ENCODE results near the gene NPTXR.

DNA sequence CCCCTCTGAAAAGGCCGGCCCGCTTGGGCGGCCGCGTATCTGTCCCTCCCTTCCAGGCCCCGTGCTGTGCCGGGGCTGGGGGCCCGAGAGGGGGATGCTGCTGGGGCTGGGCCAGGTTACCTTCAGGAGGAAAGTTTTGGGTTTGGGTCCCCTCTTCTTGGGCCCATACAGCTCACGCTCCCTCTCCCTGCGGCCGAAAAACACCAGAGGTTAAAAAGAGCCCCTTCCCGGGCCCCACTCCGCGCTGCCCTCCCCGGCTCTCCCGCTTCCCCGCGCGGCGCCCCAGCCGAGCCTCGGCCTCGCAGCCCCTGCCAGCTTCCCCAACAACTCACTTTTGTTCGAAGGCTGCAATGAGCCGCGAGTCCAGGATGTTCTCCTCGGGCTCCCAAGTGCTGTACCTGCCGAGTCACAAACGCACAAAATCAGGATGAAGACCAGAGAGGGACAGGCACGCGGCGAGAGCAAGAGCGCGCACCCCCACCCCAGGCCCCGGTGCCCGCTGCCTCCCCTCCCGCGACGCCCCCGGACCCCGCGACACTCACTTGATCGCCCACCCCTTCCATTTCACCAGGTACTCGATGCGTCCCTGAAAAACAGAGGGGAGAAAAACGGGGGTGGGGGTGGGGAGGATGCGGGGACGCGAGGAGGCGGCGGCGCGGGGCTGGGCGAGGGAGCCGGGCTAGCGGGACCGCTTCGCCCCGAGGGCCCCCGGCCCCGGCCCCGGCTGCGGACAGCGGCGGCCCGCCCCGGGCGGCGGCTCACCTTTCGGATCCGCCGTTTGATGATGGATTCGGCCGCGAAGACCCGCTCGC is 27.7 kb upstream of the NPTXR start:
- TF ChIP-seq, protein P1, sequence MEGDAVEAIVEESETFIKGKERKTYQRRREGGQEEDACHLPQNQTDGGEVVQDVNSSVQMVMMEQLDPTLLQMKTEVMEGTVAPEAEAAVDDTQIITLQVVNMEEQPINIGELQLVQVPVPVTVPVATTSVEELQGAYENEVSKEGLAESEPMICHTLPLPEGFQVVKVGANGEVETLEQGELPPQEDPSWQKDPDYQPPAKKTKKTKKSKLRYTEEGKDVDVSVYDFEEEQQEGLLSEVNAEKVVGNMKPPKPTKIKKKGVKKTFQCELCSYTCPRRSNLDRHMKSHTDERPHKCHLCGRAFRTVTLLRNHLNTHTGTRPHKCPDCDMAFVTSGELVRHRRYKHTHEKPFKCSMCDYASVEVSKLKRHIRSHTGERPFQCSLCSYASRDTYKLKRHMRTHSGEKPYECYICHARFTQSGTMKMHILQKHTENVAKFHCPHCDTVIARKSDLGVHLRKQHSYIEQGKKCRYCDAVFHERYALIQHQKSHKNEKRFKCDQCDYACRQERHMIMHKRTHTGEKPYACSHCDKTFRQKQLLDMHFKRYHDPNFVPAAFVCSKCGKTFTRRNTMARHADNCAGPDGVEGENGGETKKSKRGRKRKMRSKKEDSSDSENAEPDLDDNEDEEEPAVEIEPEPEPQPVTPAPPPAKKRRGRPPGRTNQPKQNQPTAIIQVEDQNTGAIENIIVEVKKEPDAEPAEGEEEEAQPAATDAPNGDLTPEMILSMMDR (IDR thresholded peaks at IDR 0.05) = no peak
- TF ChIP-seq MYBL2 (CRISPR knock-in tag; IDR thresholded peaks at IDR 0.05) (no peak), SP1 (CRISPR knock-in tag; conservative IDR thresholded peaks at IDR 0.05) (no peak), ZNF263 (CRISPR knock-in tag; IDR thresholded peaks at IDR 0.05; ENCODE audit: low read depth) (no peak), CREM (CRISPR knock-in tag; IDR thresholded peaks at IDR 0.05) (no peak), TP53 (CRISPR knock-in tag; IDR thresholded peaks at IDR 0.05) (no peak)

Measured in WTC11 (cell line).